GM12878 (cell line): Measurements from ENCODE around the gene ZMAT3. TPM values are rescaled to one million over a fixed set of nuclear protein-coding genes. Genes with fewer than 3 reads are reported as not detected.

Source experiments
- CREB1 ChIP-seq: IDR thresholded peaks from 2 replicates; pipeline ENCODE4 v1.6.1; 2012; ENCODE audit warnings: low read depth, mild to moderate bottlenecking, inconsistent platforms
- EED ChIP-seq: sonication (generic); IDR thresholded peaks from 2 replicates; pipeline ENCODE4 v1.6.1; 2016; ENCODE audit warnings: antibody characterized with exemption, low read depth
- ESRRA ChIP-seq: IDR thresholded peaks from 2 replicates; pipeline ENCODE4 v1.6.1; 2012; ENCODE audit warnings: mild to moderate bottlenecking, low read length, improper control_type of control experiment
- GABPA ChIP-seq: IDR thresholded peaks from 2 replicates; pipeline ENCODE4 v1.6.1; 2014; ENCODE audit warnings: antibody characterized with exemption, low read depth, mild to moderate bottlenecking, inconsistent platforms
- GATAD2B ChIP-seq: fragments of 450-650 bp; conservative IDR thresholded peaks from 2 replicates; pipeline ENCODE4 v1.6.1; 2017; ENCODE audit warnings: low read depth, mild to moderate bottlenecking, moderate library complexity
- KDM1A ChIP-seq: fragments of 200-600 bp; sonication (generic); IDR thresholded peaks from 2 replicates; pipeline ENCODE4 v1.6.1; 2016; ENCODE audit warnings: borderline replicate concordance
- PBX3 ChIP-seq: IDR thresholded peaks from 2 replicates; pipeline ENCODE4 v1.6.1; 2011; ENCODE audit warnings: mild to moderate bottlenecking, low read depth, low read length, moderate library complexity; ENCODE audit not compliant: insufficient replicate concordance
- RBBP5 ChIP-seq: fragments of 200-600 bp; sonication (generic); conservative IDR thresholded peaks from 2 replicates; pipeline ENCODE4 v1.6.1; 2016
- RCOR1 ChIP-seq: conservative IDR thresholded peaks from 2 replicates; pipeline ENCODE4 v1.6.1; 2012; ENCODE audit warnings: low read depth, low read length, improper control_type of control experiment
- RELB ChIP-seq: fragments of 450-650 bp; IDR thresholded peaks from 2 replicates; pipeline ENCODE4 v1.6.1; 2017; ENCODE audit warnings: low read depth, mild to moderate bottlenecking, moderate library complexity
- RUNX3 ChIP-seq: IDR thresholded peaks from 2 replicates; pipeline ENCODE4 v1.6.1; 2012; ENCODE audit warnings: low read length, inconsistent platforms
- SMC3 ChIP-seq: IDR thresholded peaks from 2 replicates; pipeline ENCODE4 v1.6.1; 2011; ENCODE audit warnings: low read length, improper control_type of control experiment, borderline replicate concordance
- SREBF2 ChIP-seq: IDR thresholded peaks from 2 replicates; pipeline ENCODE4 v1.6.1; 2012; ENCODE audit warnings: mild to moderate bottlenecking, low read length
- TAF1 ChIP-seq: IDR thresholded peaks from 2 replicates; pipeline ENCODE4 v1.6.1; 2011; ENCODE audit warnings: mild to moderate bottlenecking, low read depth, low read length, borderline replicate concordance
- ZNF622 ChIP-seq: fragments of 450-650 bp; IDR thresholded peaks from 2 replicates; pipeline ENCODE4 v1.6.1; 2017; ENCODE audit warnings: mild to moderate bottlenecking, inconsistent platforms
- ZSCAN29 ChIP-seq: fragments of 450-650 bp; IDR thresholded peaks from 2 replicates; pipeline ENCODE4 v1.6.1; 2017; ENCODE audit warnings: mild to moderate bottlenecking, moderate library complexity
- polyA plus RNA-seq, 11 experiments: library from polyadenylated mRNA; depleted of rRNA in 4 of 11; unstranded in 6 of 11; stranded (reverse) in 5 of 11; fragments of >200 nt; fragmentation: Nextera tagmentation in 4 of 11; fragmentation: Illumina TruSeq in 1 of 11; extraction: Ambion mirVana in 4 of 11; extraction: Trizol in 1 of 11; gene quantifications; 1 replicate in 1 of 11; 2 replicates in 10 of 11; pipeline versions ENCODE4 v1.2.1 to v1.2.3, GENCODE V29; 2011 to 2016; ENCODE audit warnings: inconsistent platforms in 2 of 11, missing spikeins in 2 of 11, low read depth in 1 of 11
- total RNA-seq, 4 experiments: library from RNA; depleted of rRNA in 3 of 4; stranded (reverse); fragments of >200 nt in 3 of 4; fragmentation: Illumina TruSeq in 1 of 4; extraction: Trizol in 1 of 4; gene quantifications; 2 replicates each; pipeline versions ENCODE4 v1.2.1 to v1.2.3, GENCODE V29; 2013 to 2021
- TF ChIP-seq, protein P1 (sequence below): fragments of 450-650 bp; IDR thresholded peaks from 2 replicates; pipeline ENCODE4 v1.6.1; 2017; ENCODE audit warnings: mild to moderate bottlenecking, moderate library complexity
- TF ChIP-seq, protein P2 (sequence below): fragments of 450-650 bp; conservative IDR thresholded peaks from 2 replicates; pipeline ENCODE4 v1.6.1; 2017; ENCODE audit warnings: mild to moderate bottlenecking, moderate library complexity

ZMAT3 gene
- total and polyA plus RNA-seq, 10 of the 15 experiments (the other 5 are each of a cell fraction or from before 2014, with no cell fraction given), result 6.2 to 55.9 (median 25.8) TPM

GRCh38 chr3:179071323-179072099 lies at the start of gene ZMAT3 (continued):
- TF ChIP-seq TAF1 (peak; percentile 68; the same call in 1 of the 2 replicates), SMC3 (no peak), EED (no peak; the same call in 1 of the 2 replicates), ZNF622 (no peak), ESRRA (no peak), RBBP5 (no peak), CREB1 (0 out of 2 replicates have a peak, but pooled peaks have one; percentile 9), ZSCAN29 (no peak), GABPA (no peak), GATAD2B (peak; percentile 93), PBX3 (peak; percentile 47), RELB (peak; percentile 78; the same call in 1 of the 2 replicates), RCOR1 (no peak), KDM1A (no peak), SREBF2 (no peak), RUNX3 (peak; percentile 16; the same call in 1 of the 2 replicates)
- TF ChIP-seq, protein P1, sequence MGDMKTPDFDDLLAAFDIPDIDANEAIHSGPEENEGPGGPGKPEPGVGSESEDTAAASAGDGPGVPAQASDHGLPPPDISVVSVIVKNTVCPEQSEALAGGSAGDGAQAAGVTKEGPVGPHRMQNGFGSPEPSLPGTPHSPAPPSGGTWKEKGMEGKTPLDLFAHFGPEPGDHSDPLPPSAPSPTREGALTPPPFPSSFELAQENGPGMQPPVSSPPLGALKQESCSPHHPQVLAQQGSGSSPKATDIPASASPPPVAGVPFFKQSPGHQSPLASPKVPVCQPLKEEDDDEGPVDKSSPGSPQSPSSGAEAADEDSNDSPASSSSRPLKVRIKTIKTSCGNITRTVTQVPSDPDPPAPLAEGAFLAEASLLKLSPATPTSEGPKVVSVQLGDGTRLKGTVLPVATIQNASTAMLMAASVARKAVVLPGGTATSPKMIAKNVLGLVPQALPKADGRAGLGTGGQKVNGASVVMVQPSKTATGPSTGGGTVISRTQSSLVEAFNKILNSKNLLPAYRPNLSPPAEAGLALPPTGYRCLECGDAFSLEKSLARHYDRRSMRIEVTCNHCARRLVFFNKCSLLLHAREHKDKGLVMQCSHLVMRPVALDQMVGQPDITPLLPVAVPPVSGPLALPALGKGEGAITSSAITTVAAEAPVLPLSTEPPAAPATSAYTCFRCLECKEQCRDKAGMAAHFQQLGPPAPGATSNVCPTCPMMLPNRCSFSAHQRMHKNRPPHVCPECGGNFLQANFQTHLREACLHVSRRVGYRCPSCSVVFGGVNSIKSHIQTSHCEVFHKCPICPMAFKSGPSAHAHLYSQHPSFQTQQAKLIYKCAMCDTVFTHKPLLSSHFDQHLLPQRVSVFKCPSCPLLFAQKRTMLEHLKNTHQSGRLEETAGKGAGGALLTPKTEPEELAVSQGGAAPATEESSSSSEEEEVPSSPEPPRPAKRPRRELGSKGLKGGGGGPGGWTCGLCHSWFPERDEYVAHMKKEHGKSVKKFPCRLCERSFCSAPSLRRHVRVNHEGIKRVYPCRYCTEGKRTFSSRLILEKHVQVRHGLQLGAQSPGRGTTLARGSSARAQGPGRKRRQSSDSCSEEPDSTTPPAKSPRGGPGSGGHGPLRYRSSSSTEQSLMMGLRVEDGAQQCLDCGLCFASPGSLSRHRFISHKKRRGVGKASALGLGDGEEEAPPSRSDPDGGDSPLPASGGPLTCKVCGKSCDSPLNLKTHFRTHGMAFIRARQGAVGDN, result peak; percentile 72; the same call in 1 of the 2 replicates
- TF ChIP-seq, protein P2, sequence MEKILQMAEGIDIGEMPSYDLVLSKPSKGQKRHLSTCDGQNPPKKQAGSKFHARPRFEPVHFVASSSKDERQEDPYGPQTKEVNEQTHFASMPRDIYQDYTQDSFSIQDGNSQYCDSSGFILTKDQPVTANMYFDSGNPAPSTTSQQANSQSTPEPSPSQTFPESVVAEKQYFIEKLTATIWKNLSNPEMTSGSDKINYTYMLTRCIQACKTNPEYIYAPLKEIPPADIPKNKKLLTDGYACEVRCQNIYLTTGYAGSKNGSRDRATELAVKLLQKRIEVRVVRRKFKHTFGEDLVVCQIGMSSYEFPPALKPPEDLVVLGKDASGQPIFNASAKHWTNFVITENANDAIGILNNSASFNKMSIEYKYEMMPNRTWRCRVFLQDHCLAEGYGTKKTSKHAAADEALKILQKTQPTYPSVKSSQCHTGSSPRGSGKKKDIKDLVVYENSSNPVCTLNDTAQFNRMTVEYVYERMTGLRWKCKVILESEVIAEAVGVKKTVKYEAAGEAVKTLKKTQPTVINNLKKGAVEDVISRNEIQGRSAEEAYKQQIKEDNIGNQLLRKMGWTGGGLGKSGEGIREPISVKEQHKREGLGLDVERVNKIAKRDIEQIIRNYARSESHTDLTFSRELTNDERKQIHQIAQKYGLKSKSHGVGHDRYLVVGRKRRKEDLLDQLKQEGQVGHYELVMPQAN, result peak; percentile 97
